Kidney (tissue), 14 donors: ENCODE results near the gene COBL. TPM values are rescaled to one million over a fixed set of nuclear protein-coding genes. Genes with fewer than 3 reads are reported as not detected.

Experiments
- DNase-seq, 5 donors: peaks; one replicate each; pipeline ENCODE4 v3.0.0-alpha.2; 2013 to 2020
- FAIRE-seq: peaks from 2 replicates; lab custom pipeline; 2012; peaks lifted over from hg19 to GRCh38; lab: Jason Lieb, UNC
- H3K27ac ChIP-seq, 2 donors: one replicate each; pipeline ENCODE4 v1.7.0; 2013; ENCODE audit warnings: low read depth in 2 of 2, low read length in 2 of 2, inconsistent platforms in 1 of 2
- H3K27me3 ChIP-seq: one replicate; pipeline ENCODE4 v1.7.1; 2013; ENCODE audit warnings: low read length, inconsistent platforms; ENCODE audit not compliant: control insufficient read depth, insufficient read depth
- H3K36me3 ChIP-seq, 3 donors: one replicate each; pipeline versions ENCODE4 v1.7.0 to v1.7.1; 2013; ENCODE audit warnings: low read length in 3 of 3, control low read depth in 1 of 3, inconsistent platforms in 1 of 3; ENCODE audit not compliant: insufficient read depth in 3 of 3, control insufficient read depth in 2 of 3
- H3K4me1 ChIP-seq, 3 donors: one replicate each; pipeline versions ENCODE4 v1.7.0 to v1.7.1; 2013; ENCODE audit warnings: low read length in 3 of 3, inconsistent platforms in 1 of 3, low read depth in 1 of 3; ENCODE audit not compliant: control insufficient read depth in 2 of 3, insufficient read depth in 2 of 3
- H3K4me3 ChIP-seq, 3 donors: one replicate each; pipeline versions ENCODE4 v1.7.0 to v1.8.1; 2013; ENCODE audit warnings: low read length in 3 of 3, control low read depth in 1 of 3, inconsistent platforms in 1 of 3
- H3K9ac ChIP-seq, 3 donors: one replicate each; pipeline versions ENCODE4 v1.7.0 to v1.7.1; 2013; ENCODE audit warnings: low read length in 3 of 3, control low read depth in 1 of 3, inconsistent platforms in 1 of 3
- H3K9me3 ChIP-seq, 3 donors: one replicate each; pipeline versions ENCODE4 v1.7.0 to v1.7.1; 2013; ENCODE audit warnings: low read length in 3 of 3, control low read depth in 1 of 3, inconsistent platforms in 1 of 3; ENCODE audit not compliant: control insufficient read depth in 2 of 3, insufficient read depth in 1 of 3
- intact Hi-C: fragments of 100-400 bp; cut with DNase I; formaldehyde crosslinking; loops from one replicate; pipeline ENCODE4 v1.11.1; 2022
- polyA plus RNA-seq: library from polyadenylated mRNA; stranded (reverse); fragments of 350-450 nt; fragmentation: Illumina TruSeq; extraction: RNeasy Lipid Tissue Mini Kit (QIAGEN cat#74804); gene quantifications from one replicate; pipeline ENCODE4 v1.2.3, GENCODE V29; 2014; ENCODE audit warnings: low read depth, low replicate concordance; ENCODE audit not compliant: insufficient read depth
- total RNA-seq: library from RNA; stranded (reverse); fragmentation: NEBNext Ultra II Directional; extraction: Animal tissue kit (Norgen Biotek cat#: 25700); gene quantifications from one replicate; pipeline ENCODE4 v1.2.1, GENCODE V29; 2021
- TF ChIP-seq, protein P1 (sequence below): IDR thresholded peaks from 3 replicates; pipeline ENCODE4 v1.5.1; 2012; ENCODE audit warnings: mild to moderate bottlenecking, moderate library complexity, borderline replicate concordance; ENCODE audit not compliant: insufficient read depth; ENCODE audit errors: extremely low read depth
- donor health status: control.
- donor health status: control.
- donor health status: control.
- donor health status: control.
- donor health status: control.
- donor health status: DM: yes; HTN: yes; CAD: no.
- donor health status: Normal renal cell carcinoma (clear cell type).

COBL gene
- total and polyA plus RNA-seq, 2 donors from 2014 or later = 9.8 to 42.7 TPM

DNA sequence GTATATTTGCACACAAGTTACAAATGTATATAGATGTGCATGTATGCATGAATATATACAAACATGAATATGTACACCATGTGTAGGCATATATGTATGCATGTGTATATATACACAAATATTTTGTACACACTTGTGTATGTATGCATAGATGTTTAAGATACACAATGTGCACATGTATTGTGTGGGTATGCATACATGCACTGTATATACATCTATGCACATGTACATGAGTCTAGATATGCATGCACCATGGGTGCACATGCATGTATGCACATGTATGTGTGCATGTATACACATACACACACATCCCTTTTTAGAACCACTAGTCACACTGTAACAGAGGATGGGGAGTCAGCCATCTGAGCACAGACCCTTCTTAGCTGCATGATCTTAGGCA is 249.4 kb downstream of the COBL start:
- TF ChIP-seq, protein P1, sequence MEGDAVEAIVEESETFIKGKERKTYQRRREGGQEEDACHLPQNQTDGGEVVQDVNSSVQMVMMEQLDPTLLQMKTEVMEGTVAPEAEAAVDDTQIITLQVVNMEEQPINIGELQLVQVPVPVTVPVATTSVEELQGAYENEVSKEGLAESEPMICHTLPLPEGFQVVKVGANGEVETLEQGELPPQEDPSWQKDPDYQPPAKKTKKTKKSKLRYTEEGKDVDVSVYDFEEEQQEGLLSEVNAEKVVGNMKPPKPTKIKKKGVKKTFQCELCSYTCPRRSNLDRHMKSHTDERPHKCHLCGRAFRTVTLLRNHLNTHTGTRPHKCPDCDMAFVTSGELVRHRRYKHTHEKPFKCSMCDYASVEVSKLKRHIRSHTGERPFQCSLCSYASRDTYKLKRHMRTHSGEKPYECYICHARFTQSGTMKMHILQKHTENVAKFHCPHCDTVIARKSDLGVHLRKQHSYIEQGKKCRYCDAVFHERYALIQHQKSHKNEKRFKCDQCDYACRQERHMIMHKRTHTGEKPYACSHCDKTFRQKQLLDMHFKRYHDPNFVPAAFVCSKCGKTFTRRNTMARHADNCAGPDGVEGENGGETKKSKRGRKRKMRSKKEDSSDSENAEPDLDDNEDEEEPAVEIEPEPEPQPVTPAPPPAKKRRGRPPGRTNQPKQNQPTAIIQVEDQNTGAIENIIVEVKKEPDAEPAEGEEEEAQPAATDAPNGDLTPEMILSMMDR = no peak
- intact Hi-C loops = no loop called here

DNA sequence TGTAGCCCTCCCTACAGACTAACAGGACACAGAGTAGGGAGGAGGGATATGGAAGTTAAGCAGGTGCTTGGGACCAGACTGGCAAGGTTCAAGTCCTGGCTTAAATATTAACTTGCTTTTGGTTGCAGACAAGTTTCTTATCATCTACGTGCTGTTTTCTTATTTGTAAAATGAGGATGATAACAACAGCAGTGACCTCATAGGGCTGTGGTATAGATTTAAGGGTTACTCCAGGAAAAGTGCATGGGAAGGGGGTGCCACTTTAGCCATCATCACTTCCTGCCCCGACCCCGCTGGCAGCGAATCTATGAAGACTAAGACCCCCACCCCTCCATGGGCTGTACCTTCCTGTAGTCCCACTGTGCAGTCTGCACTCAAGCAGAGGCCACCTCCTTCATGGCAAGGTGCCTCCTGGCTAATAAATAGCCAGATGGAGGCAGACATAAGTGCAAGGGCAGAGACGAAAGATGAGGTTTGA is 250.2 kb downstream of the COBL start:
- Histone ChIP-seq H3K36me3 (no peaks in the 10 kb centered on the region), H3K9me3 (no peaks in the 10 kb centered on the region), H3K9ac (no peak overlapping the region), H3K27ac (no peak overlapping the region), H3K27me3 (no peaks in the 10 kb centered on the region), H3K4me3 (no peak overlapping the region), H3K4me1 (peaks cover 0 to 16% (median 15%) of the 10 kb centered on the region in 3 donors)
- intact Hi-C loops = no loop called here
- FAIRE-seq (no peak), DNase-seq (peak in 2 of 5 donors; percentile 14 to 23)
- TF ChIP-seq, protein P1 = no peak

More for the DNA sequence above, 249.4 kb downstream of the COBL start:
- H3K9ac ChIP-seq = no peak overlapping the region
- no peak for DNase-seq
- H3K27me3 ChIP-seq = no peaks in the 10 kb centered on the region
- no peak for FAIRE-seq
- H3K27ac ChIP-seq = no peak overlapping the region
- no peaks in the 10 kb centered on the region for H3K36me3 ChIP-seq
- no peak overlapping the region for H3K4me3 ChIP-seq
- H3K4me1 ChIP-seq = peaks cover 0 to 16% (median 15%) of the 10 kb centered on the region in 3 donors
- H3K9me3 ChIP-seq = no peaks in the 10 kb centered on the region

DNA sequence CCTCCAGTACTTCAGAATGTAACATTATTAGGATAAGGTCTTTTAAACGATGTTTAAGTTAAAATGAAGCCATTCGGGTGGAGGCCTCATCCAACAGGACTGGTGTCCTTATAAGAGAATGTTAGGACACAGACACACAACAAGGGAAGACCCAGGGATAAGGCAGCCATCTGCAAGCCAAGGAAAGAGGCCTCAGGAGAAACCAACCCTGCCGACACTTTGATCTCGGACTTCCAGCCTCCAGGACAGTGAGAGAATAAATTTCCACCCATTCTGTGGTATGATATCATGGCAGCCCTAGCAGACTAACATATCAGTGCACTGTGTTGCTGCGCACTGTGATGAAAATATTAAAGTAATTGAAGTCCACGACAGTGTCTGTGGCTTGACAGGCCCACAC is 250.8 kb downstream of the COBL start:
- H3K9me3 ChIP-seq = no peaks in the 10 kb centered on the region
- intact Hi-C loops = no loop called here
- FAIRE-seq (no peak), DNase-seq (no peak)
- H3K27me3 ChIP-seq = no peaks in the 10 kb centered on the region
- no peak overlapping the region for H3K4me3 ChIP-seq
- H3K4me1 ChIP-seq = peaks cover 0 to 16% (median 15%) of the 10 kb centered on the region in 3 donors
- no peak overlapping the region for H3K27ac ChIP-seq
- TF ChIP-seq, protein P1 = no peak
- H3K9ac ChIP-seq = no peak overlapping the region
- H3K36me3 ChIP-seq = no peaks in the 10 kb centered on the region

DNA sequence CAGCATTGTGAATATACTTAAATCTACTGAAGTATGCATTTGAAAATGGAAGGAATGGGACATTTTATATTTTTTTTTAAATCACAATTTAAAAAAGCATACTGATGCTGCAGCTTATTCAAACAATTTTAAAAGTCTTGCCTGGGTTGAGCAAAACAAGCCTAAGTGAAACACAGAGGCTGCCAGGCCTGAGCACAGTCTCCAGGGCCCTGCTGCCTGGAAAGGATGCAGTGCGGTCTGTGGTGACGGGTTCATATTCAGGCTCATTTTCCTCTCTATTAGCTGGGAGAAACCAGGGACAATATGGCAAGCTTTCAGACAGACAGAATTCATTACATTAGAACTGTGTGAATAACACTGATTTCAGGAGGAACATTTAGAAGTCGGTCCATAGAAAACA is 251.9 kb downstream of the COBL start:
- intact Hi-C loops = no loop called here
- DNase-seq = no peak
- FAIRE-seq = no peak

More for the DNA sequence above, 251.9 kb downstream of the COBL start:
- H3K4me3 ChIP-seq = no peak overlapping the region
- TF ChIP-seq, protein P1 = no peak
- no peak overlapping the region for H3K27ac ChIP-seq
- H3K9me3 ChIP-seq = no peaks in the 10 kb centered on the region
- H3K9ac ChIP-seq = no peak overlapping the region
- H3K36me3 ChIP-seq = no peaks in the 10 kb centered on the region
- no peaks in the 10 kb centered on the region for H3K27me3 ChIP-seq
- peaks cover 0 to 16% (median 15%) of the 10 kb centered on the region in 3 donors for H3K4me1 ChIP-seq
